Thymus (tissue), 11 donors: ENCODE measurements around the gene SEC61A2. TPM values are rescaled to one million over a fixed set of nuclear protein-coding genes. Genes with fewer than 3 reads are reported as not detected.

Experiments
- DNase-seq, 9 donors: peaks; one replicate each; pipeline ENCODE4 v3.0.0-alpha.2; 2013; ENCODE audit warnings: low spot score in 9 of 9, low read depth in 6 of 9, missing footprints in 1 of 9
- H3K27ac ChIP-seq, 2 donors: one replicate each; pipeline ENCODE4 v1.5.1; 2013; ENCODE audit warnings: control low read depth in 1 of 2, low read depth in 1 of 2, low read length in 1 of 2, mild to moderate bottlenecking in 1 of 2, moderate library complexity in 1 of 2
- H3K27me3 ChIP-seq, 2 donors: one replicate each; pipeline ENCODE4 v1.5.1; 2013; ENCODE audit warnings: low read length in 1 of 2; ENCODE audit not compliant: control insufficient read depth in 2 of 2, insufficient read depth in 1 of 2
- H3K36me3 ChIP-seq, 2 donors: one replicate each; pipeline ENCODE4 v1.5.1; 2013; ENCODE audit warnings: low read length in 1 of 2, mild to moderate bottlenecking in 1 of 2, moderate library complexity in 1 of 2; ENCODE audit not compliant: control insufficient read depth in 2 of 2, insufficient read depth in 2 of 2
- H3K4me1 ChIP-seq, 2 donors: one replicate each; pipeline ENCODE4 v1.5.1; 2013; ENCODE audit warnings: low read length in 2 of 2; ENCODE audit not compliant: control insufficient read depth in 2 of 2, insufficient read depth in 2 of 2
- H3K4me3 ChIP-seq, 2 donors: one replicate each; pipeline ENCODE4 v1.5.1; 2013; ENCODE audit warnings: low read length in 2 of 2, control low read depth in 1 of 2, mild to moderate bottlenecking in 1 of 2
- H3K9me3 ChIP-seq, 2 donors: one replicate each; pipeline ENCODE4 v1.5.1; 2013; ENCODE audit warnings: low read length in 1 of 2, mild to moderate bottlenecking in 1 of 2; ENCODE audit not compliant: control insufficient read depth in 2 of 2, insufficient read depth in 1 of 2
- WGBS: extraction: QIAGEN DNeasy Blood & Tissue Kit; methylation state at CpG from one replicate; pipeline ENCODE4 v1.1.7; 2013; 5-methylcytosine and 5-hydroxymethylcytosine counted together
- polyA plus RNA-seq: library from polyadenylated mRNA; stranded (reverse); fragments of 200-250 nt; gene quantifications from one replicate; pipeline ENCODE4 v1.2.3, GENCODE V29; 2013
- total RNA-seq: library from RNA; stranded (reverse); fragments of 120-200 nt; gene quantifications from one replicate; pipeline ENCODE4 v1.2.4, GENCODE V29; 2013
- donor health status: healthy.

SEC61A2 gene
- total and polyA plus RNA-seq, 2 donors: 4.7 to 12.3 TPM

- Histone ChIP-seq H3K4me1 (no peaks in the 10 kb centered on the region), H3K36me3 (peaks cover 20 to 59% of the 10 kb centered on the region in 2 donors), H3K27ac (no peak overlapping the region), H3K27me3 (no peaks in the 10 kb centered on the region), H3K4me3 (no peak overlapping the region), H3K9me3 (peaks cover 0 to 5% of the 10 kb centered on the region in 2 donors)
- DNase-seq: no peak
- WGBS: 78% methylated on average over 3 of the region's 3 CpGs
Measured at GRCh38 chr10:12213621-12214020, 84.1 kb downstream of the SEC61A2 start.

GRCh38 chr10:12214093-12214492 lies 84.6 kb downstream of the SEC61A2 start:
- peaks cover 24 to 64% of the 10 kb centered on the region in 2 donors for H3K36me3 ChIP-seq
- 97% methylated on average over 4 of the region's 4 CpGs for WGBS
- peaks cover 0 to 5% of the 10 kb centered on the region in 2 donors for H3K9me3 ChIP-seq
- H3K27ac ChIP-seq: no peak overlapping the region
- DNase-seq: no peak
- H3K4me3 ChIP-seq: no peak overlapping the region
- H3K27me3 ChIP-seq: no peaks in the 10 kb centered on the region
- H3K4me1 ChIP-seq: no peaks in the 10 kb centered on the region

GRCh38 chr10:12214763-12215218 lies 85.3 kb downstream of the SEC61A2 start:
- H3K4me3 ChIP-seq: no peak overlapping the region
- H3K9me3 ChIP-seq: peaks cover 0 to 5% of the 10 kb centered on the region in 2 donors
- WGBS: 33% methylated on average over 6 of the region's 6 CpGs
- no peaks in the 10 kb centered on the region for H3K4me1 ChIP-seq
- peaks cover 25 to 65% of the 10 kb centered on the region in 2 donors for H3K36me3 ChIP-seq
- DNase-seq: peak in 5 of 9 donors; percentile 27 to 68 (median 48)
- no peaks in the 10 kb centered on the region for H3K27me3 ChIP-seq
- no peak overlapping the region for H3K27ac ChIP-seq

Other genes with a start within 250 kb of the SEC61A2 start
- 22.7 TPM for gene UPF2, start 86.9 kb upstream of the SEC61A2 start, total RNA-seq
- gene UPF2, start 86.9 kb upstream of the SEC61A2 start, polyA plus RNA-seq: 13.7 TPM
- gene DHTKD1, start 60.7 kb upstream of the SEC61A2 start, total RNA-seq: 14.4 TPM
- 10.5 TPM for gene DHTKD1, start 60.7 kb upstream of the SEC61A2 start, polyA plus RNA-seq
- 120 TPM for gene NUDT5, start 66.2 kb downstream of the SEC61A2 start, total RNA-seq
- gene NUDT5, start 66.2 kb downstream of the SEC61A2 start, polyA plus RNA-seq: 47.2 TPM
- gene CDC123, start 66.5 kb downstream of the SEC61A2 start, total RNA-seq: 122 TPM
- 50.7 TPM for gene CDC123, start 66.5 kb downstream of the SEC61A2 start, polyA plus RNA-seq
- gene CAMK1D, start 219.9 kb downstream of the SEC61A2 start, total RNA-seq: 14.6 TPM
- 11.2 TPM for gene CAMK1D, start 219.9 kb downstream of the SEC61A2 start, polyA plus RNA-seq